A549 (cell line): ENCODE data around the gene FAM180A. TPM values are rescaled to one million over a fixed set of nuclear protein-coding genes. Genes with fewer than 3 reads are reported as not detected.

Experiments used
- ATAC-seq, 2 experiments: fragments of 200-7000 bp in 1 of 2; fragments of >200 bp in 1 of 2; cut with Nextera tagmentation in 1 of 2; cut with Tn5 transposase in 1 of 2; 3 replicates each; pipeline versions ENCODE4 v1.8.0 to v1.9.1; 2018 to 2020; ENCODE audit warnings: mild to moderate bottlenecking in 1 of 2, moderate library complexity in 1 of 2
- CTCF ChIA-PET: fragments of 300-600 bp; sonication (Branson Sonifier 250); formaldehyde crosslinking; extraction: SDS; loops from one replicate; lab custom pipeline; 2021; ENCODE audit warnings: antibody characterized with exemption, inconsistent platforms; lab: Yijun Ruan, JAX
- POLR2A ChIA-PET: fragments of 350-600 bp; formaldehyde crosslinking; extraction: SDS; loops from one replicate; lab custom pipeline; 2021; ENCODE audit warnings: antibody characterized with exemption, inconsistent platforms; lab: Yijun Ruan, JAX
- DNase-seq, 2 experiments: peaks; one replicate each; pipeline versions ENCODE4 v3.0.0 to v3.0.0-alpha.2; 2011 to 2016; ENCODE audit warnings: low read depth in 1 of 2, low spot score in 1 of 2
- FAIRE-seq: peaks from 2 replicates; lab custom pipeline; 2011; peaks lifted over from hg19 to GRCh38; lab: Jason Lieb, UNC
- H3K27ac ChIP-seq, 2 experiments: fragments of >200 bp; sonication (Bioruptor Twin); formaldehyde crosslinking; 3 replicates each; pipeline ENCODE4 v1.5.1; 2016 to 2017
- H3K4me1 ChIP-seq: fragments of >200 bp; sonication (Bioruptor Twin); formaldehyde crosslinking; 3 replicates; pipeline ENCODE4 v1.6.1; 2016
- H3K4me2 ChIP-seq: fragments of >200 bp; sonication (Bioruptor Twin); formaldehyde crosslinking; 3 replicates; pipeline ENCODE4 v1.6.1; 2016
- H3K4me3 ChIP-seq: fragments of >200 bp; sonication (Bioruptor Twin); formaldehyde crosslinking; 3 replicates; pipeline ENCODE4 v1.5.1; 2016
- H3K9me3 ChIP-seq: fragments of >200 bp; sonication (Bioruptor Twin); formaldehyde crosslinking; 3 replicates; pipeline ENCODE4 v1.6.1; 2016
- BHLHE40 ChIP-seq: IDR thresholded peaks from 2 replicates; pipeline ENCODE4 v1.6.1; 2012; ENCODE audit warnings: low read depth, low read length, inconsistent platforms
- CBX8 ChIP-seq: fragments of 200-600 bp; sonication (generic); IDR thresholded peaks from 2 replicates; pipeline ENCODE4 v1.6.1; 2016
- CEBPB ChIP-seq, 2 experiments: fragments of >200 bp in 1 of 2; sonication (Bioruptor Twin) in 1 of 2; formaldehyde crosslinking in 1 of 2; IDR thresholded peaks; 2 replicates each; pipeline ENCODE4 v1.6.1; 2012 to 2016
- CHD4 ChIP-seq: fragments of 200-600 bp; sonication (generic); IDR thresholded peaks from 2 replicates; pipeline ENCODE4 v1.6.1; 2016; ENCODE audit warnings: antibody characterized with exemption, mild to moderate bottlenecking, borderline replicate concordance
- EHF ChIP-seq: fragments of 250-450 bp; sonication (Bioruptor Pico); IDR thresholded peaks from 2 replicates; pipeline ENCODE4 v1.5.0; 2020; ENCODE audit warnings: mild to moderate bottlenecking
- EHMT2 ChIP-seq: fragments of 200-600 bp; sonication (generic); IDR thresholded peaks from 2 replicates; pipeline ENCODE4 v1.6.1; 2016; ENCODE audit warnings: antibody characterized with exemption, low read depth, mild to moderate bottlenecking, moderate library complexity
- HOXB13 ChIP-seq: fragments of 250-450 bp; sonication (Bioruptor Pico); IDR thresholded peaks from 2 replicates; pipeline ENCODE4 v1.5.0; 2020; ENCODE audit warnings: low read depth, mild to moderate bottlenecking, moderate library complexity
- JUN ChIP-seq, 2 experiments: fragments of >200 bp; sonication (Bioruptor Twin); formaldehyde crosslinking; IDR thresholded peaks; 2 replicates in 1 of 2; 3 replicates in 1 of 2; pipeline ENCODE4 v1.6.1; 2016 to 2017
- JUNB ChIP-seq: fragments of >200 bp; sonication (Bioruptor Twin); formaldehyde crosslinking; IDR thresholded peaks from 2 replicates; pipeline ENCODE4 v1.6.1; 2016
- KDM1A ChIP-seq: fragments of 200-600 bp; sonication (generic); IDR thresholded peaks from 2 replicates; pipeline ENCODE4 v1.6.1; 2016; ENCODE audit warnings: low read depth, mild to moderate bottlenecking
- MAFK ChIP-seq: fragments of 450-650 bp; IDR thresholded peaks from 2 replicates; pipeline ENCODE4 v1.6.1; 2014; ENCODE audit not compliant: partially characterized antibody
- MAZ ChIP-seq: fragments of 150-350 bp; IDR thresholded peaks from 2 replicates; pipeline ENCODE4 v1.6.1; 2014; ENCODE audit warnings: antibody characterized with exemption, low read depth, low read length, borderline replicate concordance
- NPAS2 ChIP-seq: fragments of 250-450 bp; sonication (Bioruptor Pico); IDR thresholded peaks from 2 replicates; pipeline ENCODE4 v1.8.0; 2022; ENCODE audit warnings: mild to moderate bottlenecking, moderate library complexity, borderline replicate concordance
- PHF8 ChIP-seq: fragments of 200-600 bp; sonication (generic); IDR thresholded peaks from 2 replicates; pipeline ENCODE4 v1.6.1; 2016; ENCODE audit warnings: low read depth, mild to moderate bottlenecking, antibody characterized with exemption, moderate library complexity, borderline replicate concordance
- POLR2AphosphoS2 ChIP-seq: conservative IDR thresholded peaks from 2 replicates; pipeline ENCODE4 v1.6.1; 2012; ENCODE audit warnings: low read length, improper control_type of control experiment, inconsistent platforms
- REST ChIP-seq: fragments of 200-600 bp; sonication (generic); IDR thresholded peaks from 2 replicates; pipeline ENCODE4 v1.6.1; 2016; ENCODE audit warnings: antibody characterized with exemption, mild to moderate bottlenecking, moderate library complexity
- RNF2 ChIP-seq: fragments of 200-600 bp; sonication (generic); IDR thresholded peaks from 2 replicates; pipeline ENCODE4 v1.6.1; 2016; ENCODE audit warnings: low read depth, mild to moderate bottlenecking, antibody characterized with exemption, moderate library complexity, borderline replicate concordance
- SMC3 ChIP-seq: fragments of >200 bp; sonication (Bioruptor Twin); formaldehyde crosslinking; IDR thresholded peaks from 3 replicates; pipeline ENCODE4 v1.6.1; 2018; ENCODE audit warnings: inconsistent platforms
- ZNF302 ChIP-seq: fragments of 250-450 bp; sonication (Bioruptor Pico); IDR thresholded peaks from 2 replicates; pipeline ENCODE4 v1.9.0; 2021; ENCODE audit warnings: inconsistent platforms, mild to moderate bottlenecking, moderate library complexity
- ZSCAN20 ChIP-seq: fragments of 250-450 bp; sonication (Bioruptor Pico); IDR thresholded peaks from 2 replicates; pipeline ENCODE4 v1.8.0; 2022; ENCODE audit warnings: mild to moderate bottlenecking, moderate library complexity
- WGBS: methylation state at CpG from one replicate; pipeline ENCODE4 v1.1.6; 2017; ENCODE audit errors: missing lambda C conversion rate; 5-methylcytosine and 5-hydroxymethylcytosine counted together
- polyA plus RNA-seq, 4 experiments: library from polyadenylated mRNA; depleted of rRNA in 3 of 4; stranded (reverse); fragments of >200 nt; fragmentation: RNase III in 1 of 4; extraction: RNeasy Plus Mini Kit Qiagen cat#74134 plus additional on column Dnase treatment in 1 of 4; gene quantifications; 2 replicates in 3 of 4; 3 replicates in 1 of 4; pipeline ENCODE4 v1.2.3, GENCODE V29; 2011 to 2017
- TF ChIP-seq, protein P1 (sequence below): fragments of >200 bp; sonication (Bioruptor Twin); formaldehyde crosslinking; IDR thresholded peaks from 3 replicates; pipeline ENCODE4 v1.6.1; 2016
- TF ChIP-seq, protein P2 (sequence below): IDR thresholded peaks from 2 replicates; pipeline ENCODE4 v1.6.1; 2012

FAM180A gene
- polyA plus RNA-seq, 2 of the 4 experiments (the other 2 are of a cell fraction): not detected

DNA sequence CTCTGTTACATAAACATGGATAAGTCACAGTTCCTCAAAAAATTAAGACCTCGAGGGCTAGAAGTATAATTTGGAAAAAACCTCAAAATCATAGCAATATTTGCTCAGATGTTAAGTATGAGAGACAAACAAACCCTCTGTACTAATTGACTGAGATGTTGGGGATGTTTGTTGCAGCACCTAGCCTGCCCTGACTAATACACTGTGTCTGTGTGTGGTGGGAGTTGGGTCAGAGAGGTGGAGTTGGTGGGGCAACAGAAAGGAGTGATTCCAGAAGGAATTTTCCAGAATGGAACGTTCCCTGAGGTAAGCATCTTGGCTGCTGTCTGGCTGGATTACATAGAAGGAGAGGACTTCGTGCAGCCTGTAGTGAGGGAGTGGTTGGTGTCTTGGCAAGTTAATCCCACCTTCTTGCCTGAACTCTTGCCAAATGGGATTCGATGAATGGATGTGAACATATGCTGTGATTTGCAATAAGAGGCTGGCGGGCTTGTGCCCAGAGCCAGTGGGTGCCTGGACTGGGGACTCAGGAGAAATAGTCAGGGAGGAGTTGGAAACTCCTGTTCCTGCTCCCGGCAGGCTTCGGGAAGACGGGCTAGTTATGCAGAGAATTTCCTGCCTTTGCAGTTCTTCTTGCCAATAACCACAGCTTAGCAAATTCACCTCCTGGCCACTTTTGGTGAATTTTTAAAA, 9.3 kb upstream of the FAM180A start:
- ATAC-seq: no peak
- no peak for FAIRE-seq
- DNase-seq: no peak
- WGBS: 37% methylated on average over 8 of the region's 8 CpGs
- no peak overlapping the region for H3K4me3 ChIP-seq
- CTCF ChIA-PET: interaction anchor here (1.2 kb wide), 1 partner anchor 43 kb away, joined by 3 read pairs; no protein-coding TSS in a partner anchor
- TF ChIP-seq EHF (no peak), ZSCAN20 (no peak), MAFK (no peak), HOXB13 (CRISPR knock-in tag) (no peak), REST (no peak), JUN (IDR thresholded peaks at IDR 0.05) (no peak), BHLHE40 (no peak), NPAS2 (CRISPR knock-in tag) (no peak), MAZ (no peak), KDM1A (no peak)
- H3K27ac ChIP-seq: no peak overlapping the region
- POLR2A ChIA-PET: no interaction called here
- no peak overlapping the region for H3K4me2 ChIP-seq
- no peaks in the 10 kb centered on the region for H3K4me1 ChIP-seq
- H3K9me3 ChIP-seq: peaks cover 5% of the 10 kb centered on the region; the same call in 1 of the 3 replicates

GRCh38 chr7:135756191-135756590, 7.6 kb upstream of the FAM180A start:
- Histone ChIP-seq H3K4me3 (no peak overlapping the region), H3K4me1 (no peaks in the 10 kb centered on the region), H3K9me3 (peaks cover 5% of the 10 kb centered on the region; the same call in 1 of the 3 replicates), H3K4me2 (no peak overlapping the region), H3K27ac (no peak overlapping the region)
- FAIRE-seq (no peak), ATAC-seq (no peak), DNase-seq (no peak)
- ChIA-PET POLR2A (no interaction called here), CTCF (no interaction called here)
- TF ChIP-seq CBX8 (no peak), PHF8 (no peak), CHD4 (no peak), BHLHE40 (no peak), MAFK (no peak), POLR2AphosphoS2 (no peak), ZNF302 (CRISPR knock-in tag) (no peak), RNF2 (no peak), REST (no peak), EHMT2 (no peak), CEBPB (IDR thresholded peaks at IDR 0.05) (no peak), SMC3 (no peak), JUNB (no peak)
- TF ChIP-seq, protein P1, sequence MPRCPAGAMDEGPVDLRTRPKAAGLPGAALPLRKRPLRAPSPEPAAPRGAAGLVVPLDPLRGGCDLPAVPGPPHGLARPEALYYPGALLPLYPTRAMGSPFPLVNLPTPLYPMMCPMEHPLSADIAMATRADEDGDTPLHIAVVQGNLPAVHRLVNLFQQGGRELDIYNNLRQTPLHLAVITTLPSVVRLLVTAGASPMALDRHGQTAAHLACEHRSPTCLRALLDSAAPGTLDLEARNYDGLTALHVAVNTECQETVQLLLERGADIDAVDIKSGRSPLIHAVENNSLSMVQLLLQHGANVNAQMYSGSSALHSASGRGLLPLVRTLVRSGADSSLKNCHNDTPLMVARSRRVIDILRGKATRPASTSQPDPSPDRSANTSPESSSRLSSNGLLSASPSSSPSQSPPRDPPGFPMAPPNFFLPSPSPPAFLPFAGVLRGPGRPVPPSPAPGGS: no peak
- TF ChIP-seq, protein P2, sequence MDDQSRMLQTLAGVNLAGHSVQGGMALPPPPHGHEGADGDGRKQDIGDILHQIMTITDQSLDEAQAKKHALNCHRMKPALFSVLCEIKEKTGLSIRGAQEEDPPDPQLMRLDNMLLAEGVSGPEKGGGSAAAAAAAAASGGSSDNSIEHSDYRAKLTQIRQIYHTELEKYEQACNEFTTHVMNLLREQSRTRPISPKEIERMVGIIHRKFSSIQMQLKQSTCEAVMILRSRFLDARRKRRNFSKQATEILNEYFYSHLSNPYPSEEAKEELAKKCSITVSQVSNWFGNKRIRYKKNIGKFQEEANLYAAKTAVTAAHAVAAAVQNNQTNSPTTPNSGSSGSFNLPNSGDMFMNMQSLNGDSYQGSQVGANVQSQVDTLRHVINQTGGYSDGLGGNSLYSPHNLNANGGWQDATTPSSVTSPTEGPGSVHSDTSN: no peak
- 30% methylated on average over 5 of the region's 5 CpGs for WGBS
